HepG2 (cell line): ENCODE results near the gene FMNL2. TPM values are rescaled to one million over a fixed set of nuclear protein-coding genes. Genes with fewer than 3 reads are reported as not detected.

Experiments
- CTCF ChIP-seq: sonication (generic); formaldehyde crosslinking; IDR thresholded peaks from 2 replicates; pipeline ENCODE4 v1.5.0; 2020; ENCODE audit warnings: mild to moderate bottlenecking, missing genetic modification reagents, moderate library complexity
- GLI4 ChIP-seq: sonication (generic); formaldehyde crosslinking; IDR thresholded peaks from 2 replicates; pipeline ENCODE4 v1.5.1; 2020; ENCODE audit warnings: missing genetic modification reagents, mild to moderate bottlenecking, moderate library complexity, borderline replicate concordance
- PHF8 ChIP-seq: sonication (generic); formaldehyde crosslinking; IDR thresholded peaks from 2 replicates; pipeline ENCODE4 v1.5.0; 2020; ENCODE audit warnings: missing genetic modification reagents
- RORA ChIP-seq: sonication (generic); formaldehyde crosslinking; IDR thresholded peaks from 2 replicates; pipeline ENCODE4 v1.5.0; 2020; ENCODE audit warnings: mild to moderate bottlenecking, missing genetic modification reagents, moderate library complexity
- SKI ChIP-seq: fragments of 450-650 bp; IDR thresholded peaks from one replicate; pipeline ENCODE4 v1.6.1; 2018; ENCODE audit warnings: mild to moderate bottlenecking; ENCODE audit not compliant: partially characterized antibody
- SRSF1 ChIP-seq: fragments of 200-400 bp; formaldehyde crosslinking; optimal IDR thresholded peaks from 2 replicates; pipeline ENCODE3; 2017; ENCODE audit warnings: mild to moderate bottlenecking, low read depth, low read length, moderate library complexity
- ZNF407 ChIP-seq: sonication (generic); formaldehyde crosslinking; IDR thresholded peaks from one replicate; pipeline ENCODE4 v1.5.1; 2020; ENCODE audit warnings: mild to moderate bottlenecking, missing genetic modification reagents; ENCODE audit errors: not compliant biosample characterization
- ZNF670 ChIP-seq: sonication (generic); formaldehyde crosslinking; IDR thresholded peaks from 2 replicates; pipeline ENCODE4 v1.8.0; 2022; ENCODE audit warnings: mild to moderate bottlenecking, missing genetic modification reagents, borderline replicate concordance
- ZNF746 ChIP-seq: sonication (generic); formaldehyde crosslinking; IDR thresholded peaks from 2 replicates; pipeline ENCODE4 v1.8.0; 2022; ENCODE audit warnings: mild to moderate bottlenecking, missing genetic modification reagents
- polyA plus RNA-seq, 8 experiments: library from polyadenylated mRNA; depleted of rRNA in 3 of 8; stranded (reverse) in 7 of 8; unstranded in 1 of 8; fragments of >200 nt; fragmentation: Illumina TruSeq in 4 of 8; extraction: Trizol in 4 of 8; gene quantifications; 2 replicates each; pipeline versions ENCODE4 v1.2.1 to v1.2.3, GENCODE V29; 2011 to 2016; ENCODE audit warnings: low read depth in 4 of 8, missing spikeins in 1 of 8, mixed read lengths in 1 of 8; ENCODE audit not compliant: insufficient read depth in 1 of 8
- total RNA-seq, 5 experiments: library from RNA; depleted of rRNA; stranded (reverse); fragments of >200 nt; fragmentation: Illumina TruSeq; extraction: Trizol; gene quantifications; 2 replicates each; pipeline ENCODE4 v1.2.3, GENCODE V29; 2016; ENCODE audit warnings: low read depth in 1 of 5
- TF ChIP-seq, protein P1 (sequence below): sonication (generic); formaldehyde crosslinking; IDR thresholded peaks from 2 replicates; pipeline ENCODE4 v1.8.0; 2022; ENCODE audit warnings: mild to moderate bottlenecking, missing genetic modification reagents; ENCODE audit not compliant: insufficient replicate concordance
- TF ChIP-seq, protein P2 (sequence below), 2 experiments: sonication (generic) in 1 of 2; formaldehyde crosslinking in 1 of 2; IDR thresholded peaks; 2 replicates each; pipeline versions ENCODE4 v1.4.0 to v1.6.1; 2018 to 2020; ENCODE audit warnings: missing genetic modification reagents in 2 of 2, borderline replicate concordance in 1 of 2, low read depth in 1 of 2, mild to moderate bottlenecking in 1 of 2, missing biosample characterization in 1 of 2
- TF ChIP-seq, protein P3 (sequence below): sonication (generic); formaldehyde crosslinking; IDR thresholded peaks from 2 replicates; pipeline ENCODE4 v1.4.0; 2020; ENCODE audit warnings: missing genetic modification reagents

FMNL2 gene
- total and polyA plus RNA-seq, 2 of the 13 experiments (the other 11 are each of a cell fraction or from before 2014, with no cell fraction given), result 66.5 to 67.7 TPM

DNA sequence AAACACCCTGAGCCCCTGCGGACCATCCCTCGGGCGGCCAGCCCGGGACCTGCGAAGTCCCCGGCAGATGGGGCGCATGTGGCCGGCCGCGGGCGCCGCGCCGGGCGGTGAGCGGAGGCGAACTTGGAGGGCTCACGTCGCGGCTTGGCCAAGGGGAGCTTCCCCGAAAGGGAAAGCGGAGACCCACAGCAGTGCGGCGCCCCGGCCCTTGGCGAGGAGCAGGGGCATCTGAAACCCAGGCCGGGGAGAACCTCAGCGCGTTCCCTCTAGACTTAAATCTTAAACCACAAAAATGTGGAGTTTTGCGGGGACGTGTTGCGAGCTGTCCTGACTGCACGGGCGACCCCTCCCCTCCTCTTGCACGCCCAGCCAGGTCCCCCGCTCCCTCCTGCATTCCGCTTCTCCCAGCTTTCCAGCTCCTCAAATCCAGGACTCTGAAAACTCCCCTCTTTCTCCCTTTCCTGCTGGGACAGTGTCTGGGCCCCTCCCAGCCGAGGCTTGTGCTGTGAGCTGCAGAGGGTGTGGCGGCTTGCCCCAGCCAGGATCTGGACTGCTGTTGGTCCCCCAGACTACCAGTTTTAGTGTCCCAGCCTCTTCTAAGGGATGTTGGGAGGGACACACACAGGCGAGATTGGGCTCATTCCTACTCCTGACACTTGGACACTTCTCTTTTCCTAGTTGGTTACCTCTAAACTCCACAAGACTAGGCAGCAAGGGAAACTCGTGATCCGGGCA lies 1.3 kb downstream of the FMNL2 start (continued):
- TF ChIP-seq GLI4 (CRISPR knock-in tag) (0 out of 2 replicates have a peak, but pooled peaks have one; percentile 60), ZNF746 (no peak), RORA (CRISPR knock-in tag) (no peak), PHF8 (CRISPR knock-in tag) (peak; percentile 64), ZNF407 (CRISPR knock-in tag) (peak; percentile 19), SKI (no peak), SRSF1 (no peak), ZNF670 (no peak), CTCF (CRISPR knock-in tag) (0 out of 2 replicates have a peak, but pooled peaks have one; percentile 6)
- TF ChIP-seq, protein P1, sequence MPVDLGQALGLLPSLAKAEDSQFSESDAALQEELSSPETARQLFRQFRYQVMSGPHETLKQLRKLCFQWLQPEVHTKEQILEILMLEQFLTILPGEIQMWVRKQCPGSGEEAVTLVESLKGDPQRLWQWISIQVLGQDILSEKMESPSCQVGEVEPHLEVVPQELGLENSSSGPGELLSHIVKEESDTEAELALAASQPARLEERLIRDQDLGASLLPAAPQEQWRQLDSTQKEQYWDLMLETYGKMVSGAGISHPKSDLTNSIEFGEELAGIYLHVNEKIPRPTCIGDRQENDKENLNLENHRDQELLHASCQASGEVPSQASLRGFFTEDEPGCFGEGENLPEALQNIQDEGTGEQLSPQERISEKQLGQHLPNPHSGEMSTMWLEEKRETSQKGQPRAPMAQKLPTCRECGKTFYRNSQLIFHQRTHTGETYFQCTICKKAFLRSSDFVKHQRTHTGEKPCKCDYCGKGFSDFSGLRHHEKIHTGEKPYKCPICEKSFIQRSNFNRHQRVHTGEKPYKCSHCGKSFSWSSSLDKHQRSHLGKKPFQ (CRISPR knock-in tag), result peak; percentile 39
- TF ChIP-seq, protein P2, sequence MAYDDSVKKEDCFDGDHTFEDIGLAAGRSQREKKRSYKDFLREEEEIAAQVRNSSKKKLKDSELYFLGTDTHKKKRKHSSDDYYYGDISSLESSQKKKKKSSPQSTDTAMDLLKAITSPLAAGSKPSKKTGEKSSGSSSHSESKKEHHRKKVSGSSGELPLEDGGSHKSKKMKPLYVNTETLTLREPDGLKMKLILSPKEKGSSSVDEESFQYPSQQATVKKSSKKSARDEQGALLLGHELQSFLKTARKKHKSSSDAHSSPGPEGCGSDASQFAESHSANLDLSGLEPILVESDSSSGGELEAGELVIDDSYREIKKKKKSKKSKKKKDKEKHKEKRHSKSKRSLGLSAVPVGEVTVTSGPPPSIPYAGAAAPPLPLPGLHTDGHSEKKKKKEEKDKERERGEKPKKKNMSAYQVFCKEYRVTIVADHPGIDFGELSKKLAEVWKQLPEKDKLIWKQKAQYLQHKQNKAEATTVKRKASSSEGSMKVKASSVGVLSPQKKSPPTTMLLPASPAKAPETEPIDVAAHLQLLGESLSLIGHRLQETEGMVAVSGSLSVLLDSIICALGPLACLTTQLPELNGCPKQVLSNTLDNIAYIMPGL (CRISPR knock-in tag; IDR thresholded peaks at IDR 0.05; ENCODE audit: borderline replicate concordance in 1 of 2, low read depth in 1 of 2), result peak in 1 of 2 experiments; percentile 61; a peak in 2 of 4 replicates
- TF ChIP-seq, protein P3, sequence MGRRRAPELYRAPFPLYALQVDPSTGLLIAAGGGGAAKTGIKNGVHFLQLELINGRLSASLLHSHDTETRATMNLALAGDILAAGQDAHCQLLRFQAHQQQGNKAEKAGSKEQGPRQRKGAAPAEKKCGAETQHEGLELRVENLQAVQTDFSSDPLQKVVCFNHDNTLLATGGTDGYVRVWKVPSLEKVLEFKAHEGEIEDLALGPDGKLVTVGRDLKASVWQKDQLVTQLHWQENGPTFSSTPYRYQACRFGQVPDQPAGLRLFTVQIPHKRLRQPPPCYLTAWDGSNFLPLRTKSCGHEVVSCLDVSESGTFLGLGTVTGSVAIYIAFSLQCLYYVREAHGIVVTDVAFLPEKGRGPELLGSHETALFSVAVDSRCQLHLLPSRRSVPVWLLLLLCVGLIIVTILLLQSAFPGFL (CRISPR knock-in tag), result 0 out of 2 replicates have a peak, but pooled peaks have one; percentile 55
